MM.1S (cell line): ENCODE results near the gene PODNL1.

Experiments used
- DNase-seq: peaks from one replicate; pipeline ENCODE4 v3.0.0-alpha.2; 2015
- H2AFZ ChIP-seq: fragments of 300-600 bp; sonication (generic); 2 replicates; pipeline ENCODE4 v1.6.0; 2016; ENCODE audit warnings: antibody characterized with exemption, low read length
- H3F3A ChIP-seq: fragments of 300-600 bp; sonication (generic); 2 replicates; pipeline ENCODE4 v1.6.1; 2016; ENCODE audit warnings: mild to moderate bottlenecking, antibody characterized with exemption, low read length, moderate library complexity, mixed read lengths; ENCODE audit not compliant: insufficient read depth
- H3K27ac ChIP-seq: fragments of 300-600 bp; sonication (generic); 2 replicates; pipeline ENCODE4 v1.5.1; 2016; ENCODE audit warnings: mild to moderate bottlenecking, low read length
- H3K27me3 ChIP-seq: fragments of 300-600 bp; sonication (generic); replicated peaks from 2 replicates; pipeline ENCODE4 v1.6.0; 2016; ENCODE audit warnings: low read length; ENCODE audit not compliant: insufficient read depth
- H3K36me3 ChIP-seq: fragments of 300-600 bp; sonication (generic); replicated peaks from 2 replicates; pipeline ENCODE4 v1.6.1; 2016; ENCODE audit warnings: mild to moderate bottlenecking, low read length, mixed read lengths; ENCODE audit not compliant: insufficient read depth
- H3K4me1 ChIP-seq: fragments of 300-600 bp; sonication (generic); 2 replicates; pipeline ENCODE4 v1.6.1; 2016; ENCODE audit warnings: low read length, mixed read lengths
- H3K4me2 ChIP-seq: fragments of 300-600 bp; sonication (generic); 2 replicates; pipeline ENCODE4 v1.6.0; 2016; ENCODE audit warnings: low read depth, low read length
- H3K4me3 ChIP-seq: fragments of 300-600 bp; sonication (generic); 2 replicates; pipeline ENCODE4 v1.5.1; 2016; ENCODE audit warnings: low read length, mixed read lengths
- H3K79me2 ChIP-seq: fragments of 300-600 bp; sonication (generic); 2 replicates; pipeline ENCODE4 v1.6.1; 2016; ENCODE audit warnings: mixed run types, low read length, mixed read lengths
- H3K9ac ChIP-seq: fragments of 300-600 bp; sonication (generic); 2 replicates; pipeline ENCODE4 v1.6.1; 2016; ENCODE audit warnings: low read length, mixed read lengths
- H3K9me2 ChIP-seq: fragments of 300-600 bp; sonication (generic); replicated peaks from 2 replicates; pipeline ENCODE4 v1.6.1; 2016; ENCODE audit warnings: mild to moderate bottlenecking, low read length, mixed read lengths; ENCODE audit not compliant: insufficient read depth
- H3K9me3 ChIP-seq: fragments of 300-600 bp; sonication (generic); replicated peaks from 2 replicates; pipeline ENCODE4 v1.6.1; 2016; ENCODE audit warnings: mild to moderate bottlenecking, low read length, mixed read lengths; ENCODE audit not compliant: insufficient read depth
- H4K20me1 ChIP-seq: fragments of 300-600 bp; sonication (generic); 2 replicates; pipeline ENCODE4 v1.6.1; 2016; ENCODE audit warnings: mild to moderate bottlenecking, low read length, moderate library complexity, mixed read lengths; ENCODE audit not compliant: insufficient read depth
- EZH2 ChIP-seq: fragments of 300-600 bp; sonication (generic); optimal IDR thresholded peaks from 2 replicates; pipeline ENCODE3; 2017; ENCODE audit warnings: low read depth, mild to moderate bottlenecking, antibody characterized with exemption, low read length, mixed read lengths
- EZH2phosphoT487 ChIP-seq: fragments of 300-600 bp; sonication (generic); IDR thresholded peaks from 2 replicates; pipeline ENCODE4 v1.6.1; 2018; ENCODE audit warnings: antibody characterized with exemption, low read length
- TF ChIP-seq, protein P1 (sequence below): fragments of 300-600 bp; sonication (generic); IDR thresholded peaks from 2 replicates; pipeline ENCODE4 v1.5.1; 2016; ENCODE audit warnings: antibody characterized with exemption, low read length, mixed read lengths

Gene PODNL1, protein sequence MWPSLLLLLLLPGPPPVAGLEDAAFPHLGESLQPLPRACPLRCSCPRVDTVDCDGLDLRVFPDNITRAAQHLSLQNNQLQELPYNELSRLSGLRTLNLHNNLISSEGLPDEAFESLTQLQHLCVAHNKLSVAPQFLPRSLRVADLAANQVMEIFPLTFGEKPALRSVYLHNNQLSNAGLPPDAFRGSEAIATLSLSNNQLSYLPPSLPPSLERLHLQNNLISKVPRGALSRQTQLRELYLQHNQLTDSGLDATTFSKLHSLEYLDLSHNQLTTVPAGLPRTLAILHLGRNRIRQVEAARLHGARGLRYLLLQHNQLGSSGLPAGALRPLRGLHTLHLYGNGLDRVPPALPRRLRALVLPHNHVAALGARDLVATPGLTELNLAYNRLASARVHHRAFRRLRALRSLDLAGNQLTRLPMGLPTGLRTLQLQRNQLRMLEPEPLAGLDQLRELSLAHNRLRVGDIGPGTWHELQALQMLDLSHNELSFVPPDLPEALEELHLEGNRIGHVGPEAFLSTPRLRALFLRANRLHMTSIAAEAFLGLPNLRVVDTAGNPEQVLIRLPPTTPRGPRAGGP

DNA sequence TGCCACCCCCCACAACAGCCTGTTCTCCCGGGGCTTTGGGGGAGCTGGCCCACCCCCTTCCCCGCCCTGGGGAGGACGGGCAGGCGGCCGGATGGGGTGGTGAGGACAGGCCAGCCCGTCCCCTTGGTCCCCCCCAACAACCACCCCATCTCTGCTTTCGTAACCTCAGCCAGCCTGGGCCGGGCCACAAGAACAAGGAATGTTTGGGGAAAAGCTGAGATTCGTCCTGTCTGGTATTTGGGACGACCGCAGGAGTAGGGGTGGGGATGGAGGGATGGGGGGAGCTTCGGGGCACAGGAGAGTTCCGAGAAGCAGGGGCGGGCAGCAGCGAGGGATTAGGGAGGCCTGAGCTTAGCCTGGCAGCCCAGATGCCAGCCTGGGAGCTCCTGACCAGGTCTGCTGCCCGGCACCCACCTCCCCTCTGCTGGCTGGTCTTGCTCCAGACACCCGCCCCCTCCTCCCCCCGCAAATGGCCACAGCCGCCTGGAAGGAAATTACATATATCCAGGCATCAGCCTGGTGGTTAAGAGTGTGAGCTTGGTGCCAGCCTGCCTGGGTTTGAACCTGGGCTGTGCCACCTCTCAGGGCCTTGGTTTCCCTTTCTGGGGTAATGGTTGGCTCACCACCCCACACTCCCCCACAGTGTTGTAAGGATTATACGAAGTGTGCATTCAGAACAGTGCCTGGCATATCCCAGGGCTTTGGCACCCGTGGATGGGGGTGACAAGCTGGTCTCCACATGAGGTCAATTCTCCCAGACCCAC, at the start of gene PODNL1:
PODNL1 (minus strand) TSS at position 117 of the 764 bp plus-strand sequence. CDS start 236 bp downstream, outside the sequence.
- Histone ChIP-seq H3F3A (no peaks in the 10 kb centered on the region), H3K4me3 (no peak within 1 kb of the TSS), H4K20me1 (no peaks in the 10 kb centered on the region), H2AFZ (no peak within 1 kb of the TSS), H3K27ac (no peak within 1 kb of the TSS), H3K9me3 (no peaks in the 10 kb centered on the region), H3K9ac (no peak within 1 kb of the TSS), H3K9me2 (no peaks in the 10 kb centered on the region), H3K4me2 (no peak within 1 kb of the TSS), H3K79me2 (no peaks in the 10 kb centered on the region), H3K36me3 (no peaks in the 10 kb centered on the region), H3K27me3 (peaks cover 28% of the 10 kb centered on the region), H3K4me1 (no peaks in the 10 kb centered on the region)
- TF ChIP-seq, protein P1, sequence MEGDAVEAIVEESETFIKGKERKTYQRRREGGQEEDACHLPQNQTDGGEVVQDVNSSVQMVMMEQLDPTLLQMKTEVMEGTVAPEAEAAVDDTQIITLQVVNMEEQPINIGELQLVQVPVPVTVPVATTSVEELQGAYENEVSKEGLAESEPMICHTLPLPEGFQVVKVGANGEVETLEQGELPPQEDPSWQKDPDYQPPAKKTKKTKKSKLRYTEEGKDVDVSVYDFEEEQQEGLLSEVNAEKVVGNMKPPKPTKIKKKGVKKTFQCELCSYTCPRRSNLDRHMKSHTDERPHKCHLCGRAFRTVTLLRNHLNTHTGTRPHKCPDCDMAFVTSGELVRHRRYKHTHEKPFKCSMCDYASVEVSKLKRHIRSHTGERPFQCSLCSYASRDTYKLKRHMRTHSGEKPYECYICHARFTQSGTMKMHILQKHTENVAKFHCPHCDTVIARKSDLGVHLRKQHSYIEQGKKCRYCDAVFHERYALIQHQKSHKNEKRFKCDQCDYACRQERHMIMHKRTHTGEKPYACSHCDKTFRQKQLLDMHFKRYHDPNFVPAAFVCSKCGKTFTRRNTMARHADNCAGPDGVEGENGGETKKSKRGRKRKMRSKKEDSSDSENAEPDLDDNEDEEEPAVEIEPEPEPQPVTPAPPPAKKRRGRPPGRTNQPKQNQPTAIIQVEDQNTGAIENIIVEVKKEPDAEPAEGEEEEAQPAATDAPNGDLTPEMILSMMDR: no peak
- no peak for TF ChIP-seq EZH2phosphoT487
- TF ChIP-seq EZH2: no peak
- DNase-seq: no peak

DNA sequence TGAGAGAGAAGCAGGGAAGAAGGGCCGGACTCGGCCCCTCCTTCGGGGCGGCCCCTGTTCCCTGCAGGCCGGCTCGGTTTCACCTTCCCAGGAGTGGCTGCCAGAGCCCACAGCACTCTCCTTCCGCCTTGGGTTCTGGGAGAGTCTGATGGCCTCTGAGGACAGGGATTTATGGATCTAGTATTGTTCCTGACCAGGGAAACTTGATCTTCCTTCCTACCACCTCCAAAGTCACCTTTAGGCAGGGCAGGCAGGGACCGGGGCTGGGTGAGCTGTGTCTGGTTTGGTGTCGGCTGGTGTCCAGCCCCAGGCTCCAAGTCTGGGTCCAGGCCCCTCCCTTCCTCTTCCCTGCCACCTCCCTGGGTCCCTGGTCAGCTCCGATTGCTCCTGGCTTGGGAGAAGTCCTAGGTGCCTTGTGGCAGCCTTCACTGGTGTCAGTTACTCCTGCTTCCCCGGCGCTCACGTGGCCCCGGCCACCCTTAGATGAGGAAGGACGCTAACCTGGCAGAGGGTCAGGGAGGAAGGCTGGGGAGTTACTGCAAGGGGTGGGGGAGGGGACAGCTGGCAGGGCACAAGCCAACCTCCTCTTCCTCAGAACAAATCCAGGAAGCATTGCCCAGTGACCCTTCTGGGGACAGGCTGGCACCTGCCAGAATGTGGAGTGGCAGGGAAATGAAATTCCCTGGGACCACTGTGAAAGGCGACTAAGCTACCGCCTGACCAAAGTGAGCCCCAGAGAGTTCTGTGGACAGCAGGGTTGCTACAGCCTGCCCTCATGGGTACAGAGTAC, 49.1 kb upstream of the PODNL1 start:
- no peaks in the 10 kb centered on the region for H3K9me3 ChIP-seq
- no peaks in the 10 kb centered on the region for H3K9me2 ChIP-seq
- peak overlapping the region; percentile 55 for H3K4me3 ChIP-seq
- H3K9ac ChIP-seq: peak overlapping the region; percentile 81
- no peak for DNase-seq
- no peaks in the 10 kb centered on the region for H3K36me3 ChIP-seq
- H3K4me1 ChIP-seq: peaks cover 22% of the 10 kb centered on the region
- peaks cover 18% of the 10 kb centered on the region for H3F3A ChIP-seq
- H3K27ac ChIP-seq: peak overlapping the region; percentile 90
- peak overlapping the region; percentile 95 for H3K4me2 ChIP-seq
- no peaks in the 10 kb centered on the region for H4K20me1 ChIP-seq
- TF ChIP-seq EZH2phosphoT487 (no peak), EZH2 (no peak)
- TF ChIP-seq, protein P1: no peak
- H3K27me3 ChIP-seq: no peaks in the 10 kb centered on the region
- H2AFZ ChIP-seq: peak overlapping the region; percentile 89
- H3K79me2 ChIP-seq: no peaks in the 10 kb centered on the region

DNA sequence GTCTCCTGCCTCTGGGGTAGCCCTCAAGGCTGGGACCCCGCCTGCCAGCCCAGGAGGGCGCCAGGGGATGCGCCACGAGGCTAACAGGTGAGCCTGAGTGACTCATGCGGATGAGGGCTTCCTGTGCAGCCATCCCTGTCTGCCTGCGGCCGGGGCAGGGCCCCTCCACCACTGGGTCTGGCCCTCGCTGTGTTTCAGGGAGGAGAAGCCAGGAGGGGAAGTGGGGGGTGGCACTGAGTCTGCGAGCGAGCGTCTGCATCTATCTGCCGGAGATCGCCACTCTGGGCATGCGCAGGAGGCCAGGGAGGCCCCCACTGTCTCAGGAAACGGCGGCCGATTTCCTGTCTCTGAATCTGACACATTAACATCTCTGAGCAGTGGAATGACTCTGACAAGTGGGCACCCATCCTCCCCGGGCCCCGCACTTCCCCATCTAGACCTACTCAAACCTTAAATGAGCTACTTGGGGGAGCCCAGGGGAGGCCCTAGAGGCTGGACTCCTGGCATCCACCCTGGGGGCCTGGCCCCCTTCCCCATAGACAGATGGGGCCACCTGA, 48.2 kb upstream of the PODNL1 start:
- Histone ChIP-seq H3K27ac (peak overlapping the region; percentile 90), H3K4me3 (peak overlapping the region; percentile 55), H3K9ac (peak overlapping the region; percentile 81), H4K20me1 (no peaks in the 10 kb centered on the region), H2AFZ (peak overlapping the region; percentile 89), H3K9me3 (no peaks in the 10 kb centered on the region), H3K4me1 (peaks cover 22% of the 10 kb centered on the region), H3F3A (peaks cover 18% of the 10 kb centered on the region), H3K36me3 (no peaks in the 10 kb centered on the region), H3K27me3 (no peaks in the 10 kb centered on the region), H3K79me2 (no peaks in the 10 kb centered on the region), H3K9me2 (no peaks in the 10 kb centered on the region), H3K4me2 (peak overlapping the region; percentile 95)
- DNase-seq: peak; percentile 95
- TF ChIP-seq EZH2phosphoT487 (no peak), EZH2 (no peak)
- TF ChIP-seq, protein P1: no peak
